BLaER1 treated with 17β-estradiol and CSF1 and Interleukin-3, amounts not matched to agents 10 nM and 100 nM (cell line): ENCODE measurements around the gene PAQR5.

ENCODE experiments used
- H3K27ac ChIP-seq, 11 experiments: shearing (Covaris generic); formaldehyde crosslinking; 2 replicates each; pipeline ENCODE4 v1.8.1; 2022
- H3K27me3 ChIP-seq, 11 experiments: shearing (Covaris generic); formaldehyde crosslinking; 2 replicates each; pipeline ENCODE4 v1.8.1; 2022
- H3K36me3 ChIP-seq, 11 experiments: shearing (Covaris generic); formaldehyde crosslinking; 2 replicates each; pipeline ENCODE4 v1.8.1; 2022
- H3K4me1 ChIP-seq, 10 experiments: shearing (Covaris generic); formaldehyde crosslinking; 2 replicates each; pipeline ENCODE4 v1.8.1; 2022
- H3K4me2 ChIP-seq, 11 experiments: shearing (Covaris generic); formaldehyde crosslinking; 2 replicates each; pipeline ENCODE4 v1.8.1; 2022
- H3K4me3 ChIP-seq, 10 experiments: shearing (Covaris generic); formaldehyde crosslinking; 2 replicates each; pipeline ENCODE4 v1.8.1; 2022
- H3K9ac ChIP-seq, 11 experiments: shearing (Covaris generic); formaldehyde crosslinking; 2 replicates each; pipeline ENCODE4 v1.8.1; 2022
- H3K9me3 ChIP-seq, 11 experiments: shearing (Covaris generic); formaldehyde crosslinking; replicated peaks in 1 of 11; 2 replicates each; pipeline ENCODE4 v1.8.1; 2022
- H4K20me1 ChIP-seq, 11 experiments: shearing (Covaris generic); formaldehyde crosslinking; 2 replicates each; pipeline ENCODE4 v1.8.1; 2022
- Cebpa-rat ChIP-seq, 11 experiments: shearing (Covaris generic); IDR thresholded peaks; 2 replicates each; pipeline ENCODE4 v1.8.1; 2022

Gene PAQR5

DNA sequence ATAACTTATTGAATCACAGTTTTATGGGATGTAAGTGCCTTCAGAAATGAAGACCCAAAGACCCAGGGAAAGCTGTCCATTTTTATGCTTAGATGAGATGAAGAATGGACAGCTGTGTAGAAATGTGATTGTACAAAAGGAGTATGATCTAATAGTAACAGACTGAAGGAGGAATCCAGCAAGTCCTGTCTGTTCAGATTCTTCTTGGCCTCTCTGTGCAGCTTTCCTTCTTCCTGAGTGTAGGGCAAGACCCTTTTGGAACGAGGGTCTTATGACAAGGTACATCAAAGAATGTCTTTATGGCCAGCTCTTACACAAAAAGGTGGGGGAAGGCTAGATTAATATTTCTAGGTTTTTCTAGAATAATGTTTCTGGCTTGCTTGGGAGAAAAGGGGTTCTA, 114.0 kb downstream of the PAQR5 start:
- Histone ChIP-seq H3K36me3 (peaks cover 0 to 16% (median 6%) of the 10 kb centered on the region in 11 experiments; a peak in 10 of 22 replicates), H3K4me2 (no peak overlapping the region), H4K20me1 (0 out of 22 replicates have a peak, but pooled peaks cover 0 to 6% (median 0%) of the 10 kb centered on the region in 11 experiments), H3K4me3 (no peak overlapping the region), H3K4me1 (peaks cover 12 to 22% (median 17%) of the 10 kb centered on the region in 10 experiments; a peak in 18 of 20 replicates), H3K27ac (no peak overlapping the region), H3K9me3 (no peaks in the 10 kb centered on the region), H3K27me3 (no peaks in the 10 kb centered on the region), H3K9ac (no peak overlapping the region)
- no peak for TF ChIP-seq Cebpa-rat (IDR thresholded peaks at IDR 0.05)

- Histone ChIP-seq H3K27ac (peak within 1 kb of the TSS in 10 of 11 experiments; percentile 39 to 90 (median 82); a peak in 19 of 22 replicates), H3K9ac (peak within 1 kb of the TSS; percentile 76 to 90 (median 88)), H3K36me3 (peaks cover 0 to 30% (median 20%) of the 10 kb centered on the region in 11 experiments; a peak in 16 of 22 replicates), H3K4me1 (peaks cover 12 to 22% (median 17%) of the 10 kb centered on the region in 10 experiments; a peak in 18 of 20 replicates), H3K27me3 (no peaks in the 10 kb centered on the region), H3K9me3 (no peaks in the 10 kb centered on the region), H4K20me1 (peaks cover 0 to 7% (median 0%) of the 10 kb centered on the region in 11 experiments; a peak in 2 of 22 replicates), H3K4me3 (peak within 1 kb of the TSS; percentile 80 to 97 (median 94)), H3K4me2 (peak within 1 kb of the TSS; percentile 69 to 91 (median 79))
- no peak for TF ChIP-seq Cebpa-rat (IDR thresholded peaks at IDR 0.05)
These were observed 115.3 kb downstream of the PAQR5 start, which contains the start of gene KIF23 for GRCh38 chr15:69413822-69414700. Gene KIF23, plus strand, starts transcription at chr15:69414349. Its CDS starts 117 bp downstream, at chr15:69414466.

DNA sequence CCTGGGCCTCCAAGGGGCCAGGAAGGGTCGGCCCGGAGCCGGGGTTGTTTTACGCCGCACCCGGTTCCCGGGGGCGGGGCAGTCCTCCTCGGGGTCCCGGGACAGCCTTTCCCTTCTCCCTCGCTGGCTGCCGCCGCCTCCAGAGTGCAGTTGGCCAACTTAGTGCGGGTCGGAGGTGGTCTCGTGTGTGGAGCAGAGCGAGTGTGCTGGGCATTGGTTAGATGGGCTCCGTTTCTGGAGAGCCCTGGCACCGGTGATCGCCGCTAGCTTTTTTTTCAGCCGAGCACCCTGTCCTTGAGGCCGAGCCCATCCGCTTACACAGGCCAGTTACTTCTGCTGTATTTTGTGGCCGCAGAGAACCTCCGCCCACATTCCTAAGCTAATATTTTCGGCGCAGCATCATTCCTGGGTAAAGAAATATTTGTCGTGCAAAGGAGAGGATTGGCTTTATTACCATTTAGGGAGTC, 116.0 kb downstream of the PAQR5 start:
- no peak for TF ChIP-seq Cebpa-rat (IDR thresholded peaks at IDR 0.05)
- H3K27ac ChIP-seq = peak overlapping the region in 10 of 11 experiments; percentile 39 to 90 (median 82); a peak in 19 of 22 replicates
- no peaks in the 10 kb centered on the region for H3K9me3 ChIP-seq

DNA sequence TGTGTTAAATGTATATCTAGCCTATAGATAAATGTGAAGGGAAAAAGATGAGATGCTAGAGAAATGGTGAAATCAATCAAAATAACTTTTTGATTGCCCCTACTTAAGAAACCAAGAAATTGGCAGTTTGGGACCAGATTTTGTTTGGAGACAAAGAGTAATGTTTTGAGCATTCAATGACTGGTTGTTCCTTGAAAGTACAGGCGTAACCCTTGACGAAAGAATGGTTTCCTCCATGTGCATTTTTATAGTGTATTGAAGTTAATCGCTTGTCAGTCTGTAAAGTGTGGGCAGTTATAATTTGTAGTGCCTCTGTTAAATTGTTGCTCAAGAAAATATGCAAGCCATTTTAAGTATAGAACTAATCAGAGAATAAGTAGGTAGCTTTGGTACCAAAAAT, 116.7 kb downstream of the PAQR5 start:
- peak overlapping the region in 2 of 11 experiments; percentile 84 to 86; a peak in 3 of 22 replicates for H3K27ac ChIP-seq
- peak overlapping the region in 10 of 11 experiments; percentile 76 to 90 (median 88); a peak in 17 of 22 replicates for H3K9ac ChIP-seq

More for the DNA sequence above, 116.0 kb downstream of the PAQR5 start:
- peaks cover 0 to 36% (median 27%) of the 10 kb centered on the region in 11 experiments; a peak in 18 of 22 replicates for H3K36me3 ChIP-seq
- no peaks in the 10 kb centered on the region for H3K27me3 ChIP-seq
- peak overlapping the region; percentile 76 to 90 (median 88) for H3K9ac ChIP-seq
- H3K4me1 ChIP-seq = peaks cover 12 to 22% (median 17%) of the 10 kb centered on the region in 10 experiments; a peak in 18 of 20 replicates
- peaks cover 0 to 11% (median 0%) of the 10 kb centered on the region in 11 experiments; a peak in 5 of 22 replicates for H4K20me1 ChIP-seq
- H3K4me2 ChIP-seq = peak overlapping the region; percentile 69 to 91 (median 79)
- H3K4me3 ChIP-seq = peak overlapping the region; percentile 80 to 97 (median 94)

DNA sequence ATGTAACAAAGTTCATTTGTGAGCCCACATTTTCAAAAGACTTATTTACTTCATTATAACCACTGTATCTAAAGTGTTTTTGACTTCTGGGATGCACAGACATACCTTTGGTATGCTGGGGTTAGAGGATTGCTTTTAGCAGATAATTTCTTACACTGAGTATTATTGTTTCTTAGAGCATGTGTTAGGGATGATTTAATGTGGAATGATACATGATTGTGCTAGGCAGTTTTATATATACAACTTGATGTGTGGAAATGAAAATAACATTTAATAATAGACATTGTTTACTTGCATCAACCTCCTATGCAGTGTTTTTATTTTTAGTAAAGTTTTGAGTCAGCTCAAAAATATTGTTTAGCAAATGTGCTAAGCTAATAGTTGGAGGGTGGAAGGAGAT, 118.9 kb downstream of the PAQR5 start:
- Histone ChIP-seq H4K20me1 (peaks cover 0 to 11% (median 0%) of the 10 kb centered on the region in 11 experiments; a peak in 6 of 22 replicates), H3K4me3 (no peak overlapping the region), H3K27me3 (no peaks in the 10 kb centered on the region), H3K9me3 (no peaks in the 10 kb centered on the region), H3K27ac (no peak overlapping the region), H3K4me1 (peaks cover 12 to 22% (median 17%) of the 10 kb centered on the region in 10 experiments; a peak in 18 of 20 replicates), H3K9ac (no peak overlapping the region), H3K4me2 (no peak overlapping the region), H3K36me3 (peaks cover 0 to 65% (median 55%) of the 10 kb centered on the region in 11 experiments; a peak in 19 of 22 replicates)
- TF ChIP-seq Cebpa-rat (IDR thresholded peaks at IDR 0.05) = no peak

More for the DNA sequence above, 116.7 kb downstream of the PAQR5 start:
- Histone ChIP-seq H3K4me2 (peak overlapping the region; percentile 69 to 91 (median 79); a peak in 21 of 22 replicates), H3K36me3 (peaks cover 0 to 43% (median 33%) of the 10 kb centered on the region in 11 experiments; a peak in 18 of 22 replicates), H4K20me1 (peaks cover 0 to 11% (median 0%) of the 10 kb centered on the region in 11 experiments; a peak in 5 of 22 replicates), H3K4me1 (peaks cover 12 to 22% (median 17%) of the 10 kb centered on the region in 10 experiments; a peak in 18 of 20 replicates), H3K27me3 (no peaks in the 10 kb centered on the region), H3K4me3 (peak overlapping the region; percentile 80 to 97 (median 94)), H3K9me3 (no peaks in the 10 kb centered on the region)
- no peak for TF ChIP-seq Cebpa-rat (IDR thresholded peaks at IDR 0.05)

GRCh38 chr15:69421498-69421897, 122.8 kb downstream of the PAQR5 start:
- H3K4me2 ChIP-seq = no peak overlapping the region
- peaks cover 0 to 2% (median 0%) of the 10 kb centered on the region in 10 experiments; a peak in 4 of 20 replicates for H3K4me1 ChIP-seq
- no peaks in the 10 kb centered on the region for H3K9me3 ChIP-seq
- TF ChIP-seq Cebpa-rat (IDR thresholded peaks at IDR 0.05) = no peak
- no peak overlapping the region for H3K9ac ChIP-seq
- no peaks in the 10 kb centered on the region for H3K27me3 ChIP-seq
- H3K4me3 ChIP-seq = no peak overlapping the region
- peaks cover 9 to 97% (median 93%) of the 10 kb centered on the region in 11 experiments for H3K36me3 ChIP-seq
- H4K20me1 ChIP-seq = peaks cover 0 to 8% (median 0%) of the 10 kb centered on the region in 11 experiments; a peak in 6 of 22 replicates
- H3K27ac ChIP-seq = no peak overlapping the region

DNA sequence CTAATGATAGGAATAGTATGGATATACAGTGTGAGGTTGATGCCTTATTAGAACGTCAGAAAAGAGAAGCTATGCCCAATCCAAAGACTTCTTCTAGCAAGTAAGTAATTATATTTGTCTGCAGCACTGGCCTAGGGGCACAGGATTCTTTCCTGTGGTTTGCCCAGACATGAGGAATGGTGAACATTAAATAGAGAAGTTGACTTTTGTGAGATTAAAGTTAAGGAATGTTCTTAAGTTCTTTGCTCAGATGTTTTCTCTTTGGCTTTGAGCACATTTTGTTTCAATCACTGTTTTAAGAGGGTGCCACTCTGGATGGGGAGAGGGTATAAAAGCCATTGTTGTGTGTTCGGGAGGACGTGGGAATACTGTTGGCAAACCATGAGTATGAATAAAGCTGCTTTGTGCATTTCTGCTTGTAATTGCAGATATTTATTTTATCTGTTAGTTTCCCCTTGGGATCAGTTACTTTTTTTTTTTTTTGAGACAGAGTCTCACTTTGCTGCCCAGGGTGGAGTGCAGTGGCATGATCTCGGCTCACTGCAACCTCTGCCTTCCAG, 123.7 kb downstream of the PAQR5 start:
- peaks cover 18 to 100% (median 99%) of the 10 kb centered on the region in 11 experiments for H3K36me3 ChIP-seq
- TF ChIP-seq Cebpa-rat (IDR thresholded peaks at IDR 0.05) = no peak

GRCh38 chr15:69424001-69424400, 125.3 kb downstream of the PAQR5 start:
- Histone ChIP-seq H3K4me3 (no peak overlapping the region), H3K36me3 (peaks cover 20 to 100% (median 98%) of the 10 kb centered on the region in 11 experiments), H3K4me2 (no peak overlapping the region), H3K9me3 (no peaks in the 10 kb centered on the region), H3K27ac (no peak overlapping the region), H3K27me3 (no peaks in the 10 kb centered on the region), H3K9ac (no peak overlapping the region), H3K4me1 (no peaks in the 10 kb centered on the region), H4K20me1 (peaks cover 0 to 8% (median 0%) of the 10 kb centered on the region in 11 experiments; a peak in 6 of 22 replicates)
- TF ChIP-seq Cebpa-rat (IDR thresholded peaks at IDR 0.05) = no peak

More for the DNA sequence above, 123.7 kb downstream of the PAQR5 start:
- Histone ChIP-seq H3K9ac (no peak overlapping the region), H4K20me1 (peaks cover 0 to 8% (median 0%) of the 10 kb centered on the region in 11 experiments; a peak in 6 of 22 replicates), H3K4me3 (no peak overlapping the region), H3K4me1 (no peaks in the 10 kb centered on the region), H3K4me2 (no peak overlapping the region), H3K27me3 (no peaks in the 10 kb centered on the region), H3K27ac (no peak overlapping the region), H3K9me3 (no peaks in the 10 kb centered on the region)
